H1 (cell line): ENCODE data around the gene PEAK1. TPM values are rescaled to one million over a fixed set of nuclear protein-coding genes. Genes with fewer than 3 reads are reported as not detected.

Source experiments
- CTCF ChIA-PET: fragments of 300-600 bp; sonication (Branson Sonifier 250); formaldehyde crosslinking; loops from one replicate; lab custom pipeline; 2021; ENCODE audit not compliant: partially characterized antibody; lab: Charles Lee
- POLR2A ChIA-PET: fragments of 300-600 bp; sonication (Branson Sonifier 250); formaldehyde crosslinking; loops from one replicate; lab custom pipeline; 2021; ENCODE audit warnings: inconsistent platforms; ENCODE audit not compliant: partially characterized antibody; lab: Charles Lee
- DNase-seq, 2 experiments: peaks; one replicate each; pipeline versions ENCODE4 v3.0.0 to v3.0.0-alpha.2; 2010 to 2022; ENCODE audit warnings: low spot score in 2 of 2, low read depth in 1 of 2, mixed read lengths in 1 of 2
- FAIRE-seq: peaks from 2 replicates; lab custom pipeline; 2011; peaks lifted over from hg19 to GRCh38; lab: Jason Lieb, UNC
- H2AFZ ChIP-seq: 2 replicates; pipeline ENCODE4 v1.8.1; 2012; ENCODE audit warnings: low read length, inconsistent platforms
- H2AK5ac ChIP-seq: 2 replicates; pipeline ENCODE4 v1.6.1; 2013; ENCODE audit warnings: low read depth, low read length
- H2BK120ac ChIP-seq: replicated peaks from 2 replicates; pipeline ENCODE3; 2013; ENCODE audit warnings: low read depth, low read length, inconsistent platforms
- H2BK12ac ChIP-seq: 2 replicates; pipeline ENCODE4 v1.6.1; 2013; ENCODE audit warnings: low read depth, low read length
- H2BK15ac ChIP-seq: 2 replicates; pipeline ENCODE4 v1.6.1; 2013; ENCODE audit warnings: low read length
- H2BK20ac ChIP-seq: 2 replicates; pipeline ENCODE4 v1.6.1; 2013; ENCODE audit warnings: low read length
- H2BK5ac ChIP-seq: 2 replicates; pipeline ENCODE4 v1.6.1; 2013; ENCODE audit warnings: low read depth, low read length
- H3K14ac ChIP-seq: 2 replicates; pipeline ENCODE4 v1.6.1; 2013; ENCODE audit warnings: inconsistent platforms; ENCODE audit not compliant: insufficient read length
- H3K18ac ChIP-seq: 2 replicates; pipeline ENCODE4 v1.6.1; 2013; ENCODE audit warnings: low read length; ENCODE audit errors: extremely low read depth
- H3K23ac ChIP-seq: 2 replicates; pipeline ENCODE4 v1.6.1; 2013; ENCODE audit warnings: inconsistent platforms; ENCODE audit not compliant: insufficient read length
- H3K23me2 ChIP-seq: 2 replicates; pipeline ENCODE4 v1.6.1; 2013; ENCODE audit warnings: low read depth, low read length
- H3K27ac ChIP-seq: 2 replicates; pipeline ENCODE4 v1.6.1; 2011; ENCODE audit warnings: low read depth, low read length, inconsistent platforms
- H3K27me3 ChIP-seq, 4 experiments: replicated peaks in 1 of 4; 1 replicate in 1 of 4; 2 replicates in 3 of 4; pipeline versions ENCODE4 v1.6.1 to v1.8.1; 2011 to 2013; ENCODE audit warnings: low read length in 3 of 4, mild to moderate bottlenecking in 3 of 4, inconsistent platforms in 2 of 4, mixed read lengths in 2 of 4, moderate library complexity in 1 of 4; ENCODE audit not compliant: control insufficient read depth in 3 of 4, insufficient read depth in 3 of 4; ENCODE audit errors: extremely low read depth in 1 of 4
- H3K36me3 ChIP-seq, 4 experiments: 2 replicates each; pipeline versions ENCODE4 v1.6.1 to v1.8.1; 2011 to 2013; ENCODE audit warnings: mild to moderate bottlenecking in 4 of 4, low read length in 3 of 4, moderate library complexity in 2 of 4, control low read depth in 1 of 4, inconsistent platforms in 1 of 4; ENCODE audit not compliant: insufficient read depth in 4 of 4, control insufficient read depth in 2 of 4
- H3K4ac ChIP-seq: replicated peaks from 2 replicates; pipeline ENCODE3; 2013; ENCODE audit warnings: low read length, low read depth, mixed read lengths, inconsistent platforms; ENCODE audit not compliant: insufficient read length
- H3K4me1 ChIP-seq, 4 experiments: replicated peaks in 1 of 4; 1 replicate in 1 of 4; 2 replicates in 3 of 4; pipeline versions ENCODE4 v1.6.1 to v1.8.1; 2011 to 2013; ENCODE audit warnings: low read length in 3 of 4, inconsistent platforms in 2 of 4, mixed read lengths in 1 of 4; ENCODE audit not compliant: insufficient read depth in 4 of 4, control insufficient read depth in 3 of 4
- H3K4me2 ChIP-seq, 2 experiments: 2 replicates each; pipeline versions ENCODE4 v1.6.1 to v1.8.1; 2011 to 2013; ENCODE audit warnings: low read depth in 2 of 2, low read length in 2 of 2, control low read depth in 1 of 2, inconsistent platforms in 1 of 2, mild to moderate bottlenecking in 1 of 2; ENCODE audit not compliant: insufficient read depth in 1 of 2
- H3K4me3 ChIP-seq, 4 experiments: fragments of 200-600, 300-600 bp in 1 of 4; sonication (generic), shearing (Covaris generic), sonication (Bioruptor Twin) in 1 of 4; 2 replicates each; pipeline versions ENCODE4 v1.5.1 to v1.8.1; 2011 to 2016; ENCODE audit warnings: low read length in 4 of 4, low read depth in 3 of 4, control low read depth in 2 of 4, inconsistent platforms in 2 of 4, mild to moderate bottlenecking in 2 of 4, mixed read lengths in 1 of 4, moderate library complexity in 1 of 4; ENCODE audit not compliant: insufficient read depth in 2 of 4; ENCODE audit errors: extremely low read depth in 1 of 4
- H3K56ac ChIP-seq: replicated peaks from 2 replicates; pipeline ENCODE3; 2013; ENCODE audit warnings: low read depth, mild to moderate bottlenecking, mixed read lengths, low read length, inconsistent platforms; ENCODE audit not compliant: insufficient read length
- H3K79me1 ChIP-seq: 2 replicates; pipeline ENCODE4 v1.6.1; 2013; ENCODE audit warnings: low read depth, low read length, control low read depth
- H3K79me2 ChIP-seq, 2 experiments: 2 replicates each; pipeline versions ENCODE4 v1.6.1 to v1.8.1; 2012 to 2013; ENCODE audit warnings: low read length in 2 of 2, mild to moderate bottlenecking in 2 of 2, inconsistent platforms in 1 of 2; ENCODE audit not compliant: insufficient read depth in 2 of 2, control insufficient read depth in 1 of 2
- H3K9ac ChIP-seq, 4 experiments: replicated peaks in 1 of 4; 1 replicate in 1 of 4; 2 replicates in 3 of 4; pipeline versions ENCODE4 v1.6.1 to v1.8.1; 2011 to 2013; ENCODE audit warnings: low read depth in 3 of 4, low read length in 3 of 4, control low read depth in 2 of 4, mild to moderate bottlenecking in 2 of 4, moderate library complexity in 2 of 4, inconsistent platforms in 1 of 4; ENCODE audit errors: extremely low read depth in 1 of 4
- H3K9me3 ChIP-seq, 2 experiments: 2 replicates each; pipeline versions ENCODE4 v1.6.1 to v1.8.1; 2012 to 2013; ENCODE audit warnings: mild to moderate bottlenecking in 2 of 2, moderate library complexity in 2 of 2, control low read depth in 1 of 2, inconsistent platforms in 1 of 2, low read depth in 1 of 2, low read length in 1 of 2, mixed read lengths in 1 of 2; ENCODE audit not compliant: insufficient read depth in 2 of 2
- H4K20me1 ChIP-seq, 2 experiments: replicated peaks in 1 of 2; 2 replicates each; pipeline versions ENCODE3 to v1.8.1; 2011 to 2013; ENCODE audit warnings: inconsistent platforms in 2 of 2, low read length in 2 of 2, mild to moderate bottlenecking in 1 of 2; ENCODE audit not compliant: insufficient read depth in 2 of 2, control insufficient read depth in 1 of 2
- H4K5ac ChIP-seq: 2 replicates; pipeline ENCODE4 v1.6.1; 2013; ENCODE audit warnings: low read length, low read depth, mixed read lengths, inconsistent platforms; ENCODE audit not compliant: insufficient read length
- H4K8ac ChIP-seq: 2 replicates; pipeline ENCODE4 v1.8.0; 2013; ENCODE audit warnings: mild to moderate bottlenecking, moderate library complexity, low read length, inconsistent platforms; ENCODE audit not compliant: insufficient read depth; ENCODE audit errors: extremely low read depth
- H4K91ac ChIP-seq: replicated peaks from 2 replicates; pipeline ENCODE3; 2013; ENCODE audit warnings: low read length, mixed read lengths, inconsistent platforms; ENCODE audit not compliant: insufficient read length
- BACH1 ChIP-seq: IDR thresholded peaks from 2 replicates; pipeline ENCODE4 v1.6.1; 2012; ENCODE audit warnings: low read length, improper control_type of control experiment
- CBX5 ChIP-seq: fragments of 300-800, 300-1000 bp; sonication (generic); IDR thresholded peaks from 2 replicates; pipeline ENCODE4 v1.7.1; 2016; ENCODE audit warnings: antibody characterized with exemption, low read length, low read depth
- CHD1 ChIP-seq: IDR thresholded peaks from 2 replicates; pipeline ENCODE4 v1.6.1; 2012; ENCODE audit warnings: low read depth, low read length, improper control_type of control experiment
- CTBP2 ChIP-seq: IDR thresholded peaks from 2 replicates; pipeline ENCODE4 v1.7.0; 2011; ENCODE audit warnings: borderline replicate concordance, mild to moderate bottlenecking, moderate library complexity, mixed read lengths, low read length; ENCODE audit not compliant: insufficient read depth, insufficient read length
- EP300 ChIP-seq, 2 experiments: IDR thresholded peaks; 1 replicate in 1 of 2; 2 replicates in 1 of 2; pipeline ENCODE4 v1.6.1; 2011 to 2012; ENCODE audit warnings: low read depth in 2 of 2, low read length in 2 of 2, mild to moderate bottlenecking in 2 of 2, borderline replicate concordance in 1 of 2, inconsistent platforms in 1 of 2, moderate library complexity in 1 of 2
- NANOG ChIP-seq: IDR thresholded peaks from 2 replicates; pipeline ENCODE4 v1.6.1; 2011; ENCODE audit warnings: low read length, low read depth, mild to moderate bottlenecking, inconsistent platforms; ENCODE audit not compliant: insufficient read depth, poor library complexity, severe bottlenecking
- POU5F1 ChIP-seq: IDR thresholded peaks from 2 replicates; pipeline ENCODE4 v1.6.1; 2011; ENCODE audit warnings: low read depth, mild to moderate bottlenecking, low read length, moderate library complexity
- SIN3A ChIP-seq, 2 experiments: IDR thresholded peaks in 1 of 2; conservative IDR thresholded peaks in 1 of 2; 2 replicates each; pipeline ENCODE4 v1.6.1; 2011 to 2012; ENCODE audit warnings: low read length in 2 of 2, improper control_type of control experiment in 1 of 2, low read depth in 1 of 2, mild to moderate bottlenecking in 1 of 2
- SIX5 ChIP-seq: IDR thresholded peaks from 2 replicates; pipeline ENCODE4 v1.6.1; 2011; ENCODE audit warnings: mild to moderate bottlenecking, low read depth, low read length
- polyA plus RNA-seq, 7 experiments: library from polyadenylated mRNA; depleted of rRNA in 3 of 7; stranded (reverse) in 5 of 7; unstranded in 2 of 7; fragments of >200 nt in 5 of 7; fragments of 200-250 nt in 2 of 7; gene quantifications; 1 replicate in 5 of 7; 2 replicates in 1 of 7; 4 replicates in 1 of 7; pipeline versions ENCODE4 v1.2.1 to v1.2.3, GENCODE V29; 2011 to 2013; ENCODE audit warnings: missing spikeins in 2 of 7, mixed read lengths in 2 of 7
- total RNA-seq: library from RNA; stranded (reverse); fragmentation: NEBNext Ultra II Directional; extraction: Animal tissue kit (Norgen Biotek cat#: 25700); gene quantifications from 2 replicates; pipeline ENCODE4 v1.2.1, GENCODE V29; 2021
- TF ChIP-seq, protein P1 (sequence below): IDR thresholded peaks from 2 replicates; pipeline ENCODE4 v1.6.1; 2012; ENCODE audit warnings: low read length, inconsistent platforms
- TF ChIP-seq, protein P2 (sequence below): IDR thresholded peaks from 2 replicates; pipeline ENCODE4 v1.6.1; 2011; ENCODE audit warnings: low read depth, mild to moderate bottlenecking, low read length; ENCODE audit not compliant: insufficient read depth

The PEAK1 gene
- total and polyA plus RNA-seq, 2 of the 8 experiments (the other 6 are each of a cell fraction or from before 2014, with no cell fraction given) = 8.8 to 44.8 TPM

DNA sequence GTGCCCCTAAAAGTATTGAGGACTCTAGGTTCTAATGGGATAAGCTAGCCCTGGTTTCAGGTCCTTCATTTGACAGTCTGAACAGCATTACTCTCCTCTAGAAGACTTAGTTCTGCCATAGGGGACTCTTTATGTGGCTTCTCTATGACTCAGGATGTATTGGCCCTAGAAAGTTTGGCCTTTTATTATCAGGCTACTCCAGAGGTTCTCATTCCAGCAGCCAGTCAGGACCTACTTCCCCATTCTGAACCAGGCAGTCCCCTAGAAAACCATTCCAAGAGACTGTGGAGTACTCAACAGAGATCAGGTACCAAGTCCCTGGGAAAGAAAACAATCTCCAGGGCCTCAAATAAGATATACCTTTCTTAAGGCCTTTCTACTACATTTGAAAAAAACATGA, 191.1 kb downstream of the PEAK1 start:
- no peak for FAIRE-seq
- DNase-seq = no peak
- TF ChIP-seq, protein P1, sequence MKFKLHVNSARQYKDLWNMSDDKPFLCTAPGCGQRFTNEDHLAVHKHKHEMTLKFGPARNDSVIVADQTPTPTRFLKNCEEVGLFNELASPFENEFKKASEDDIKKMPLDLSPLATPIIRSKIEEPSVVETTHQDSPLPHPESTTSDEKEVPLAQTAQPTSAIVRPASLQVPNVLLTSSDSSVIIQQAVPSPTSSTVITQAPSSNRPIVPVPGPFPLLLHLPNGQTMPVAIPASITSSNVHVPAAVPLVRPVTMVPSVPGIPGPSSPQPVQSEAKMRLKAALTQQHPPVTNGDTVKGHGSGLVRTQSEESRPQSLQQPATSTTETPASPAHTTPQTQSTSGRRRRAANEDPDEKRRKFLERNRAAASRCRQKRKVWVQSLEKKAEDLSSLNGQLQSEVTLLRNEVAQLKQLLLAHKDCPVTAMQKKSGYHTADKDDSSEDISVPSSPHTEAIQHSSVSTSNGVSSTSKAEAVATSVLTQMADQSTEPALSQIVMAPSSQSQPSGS = no peak
- TF ChIP-seq NANOG = no peak
- TF ChIP-seq CBX5 = no peak
- TF ChIP-seq SIN3A (conservative IDR thresholded peaks at IDR 0.05 in 1 of 2, IDR thresholded peaks at IDR 0.05 in 1 of 2; ENCODE audit: low read depth in 1 of 2, low read length in 2 of 2) = no peak
- TF ChIP-seq, protein P2, sequence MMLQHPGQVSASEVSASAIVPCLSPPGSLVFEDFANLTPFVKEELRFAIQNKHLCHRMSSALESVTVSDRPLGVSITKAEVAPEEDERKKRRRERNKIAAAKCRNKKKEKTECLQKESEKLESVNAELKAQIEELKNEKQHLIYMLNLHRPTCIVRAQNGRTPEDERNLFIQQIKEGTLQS = no peak
- TF ChIP-seq CTBP2 = no peak
- TF ChIP-seq BACH1 = no peak
- no peak for TF ChIP-seq POU5F1
- no peak for TF ChIP-seq CHD1
- no peak for TF ChIP-seq SIX5
- no peak for TF ChIP-seq EP300 (IDR thresholded peaks at IDR 0.05; ENCODE audit: borderline replicate concordance in 1 of 2, low read depth in 2 of 2, low read length in 2 of 2)

More for the DNA sequence above, 191.1 kb downstream of the PEAK1 start:
- Histone ChIP-seq H2BK5ac (no peak overlapping the region), H4K20me1 (no peaks in the 10 kb centered on the region), H3K27me3 (no peaks in the 10 kb centered on the region), H2BK12ac (no peak overlapping the region), H3K79me1 (no peaks in the 10 kb centered on the region), H3K14ac (no peak overlapping the region), H3K18ac (no peak overlapping the region), H3K4me2 (no peak overlapping the region), H3K27ac (no peak overlapping the region), H4K91ac (no peak overlapping the region), H2BK15ac (no peak overlapping the region), H4K8ac (no peak overlapping the region), H2AFZ (no peak overlapping the region), H3K79me2 (no peaks in the 10 kb centered on the region), H3K23ac (no peak overlapping the region), H2BK120ac (no peak overlapping the region), H3K36me3 (no peaks in the 10 kb centered on the region), H3K4me3 (no peak overlapping the region), H3K23me2 (no peaks in the 10 kb centered on the region), H2AK5ac (no peak overlapping the region), H3K4me1 (no peaks in the 10 kb centered on the region), H3K56ac (no peak overlapping the region), H2BK20ac (no peak overlapping the region), H3K9me3 (no peaks in the 10 kb centered on the region), H3K4ac (no peak overlapping the region), H4K5ac (no peak overlapping the region), H3K9ac (no peak overlapping the region)
- ChIA-PET CTCF (no interaction called here), POLR2A (no interaction called here)
